HG03442 (cell line): ENCODE results near the gene PUDP.
A peak's percentile ranks its signal among the peaks of the same experiment; 100 is the strongest.

Source experiments
- ATAC-seq: cut with Tn5 transposase; IDR thresholded peaks from one replicate; pipeline ENCODE4 v1.9.1; 2021; ENCODE audit warnings: mild to moderate bottlenecking, moderate library complexity; ENCODE audit not compliant: unreplicated experiment

PUDP gene

GRCh38 chrX:7076245-7076661, 71.7 kb downstream of the PUDP start:
- ATAC-seq: no peak

- ATAC-seq: no peak
These were observed 73.1 kb downstream of the PUDP start for GRCh38 chrX:7074908-7075204.

DNA sequence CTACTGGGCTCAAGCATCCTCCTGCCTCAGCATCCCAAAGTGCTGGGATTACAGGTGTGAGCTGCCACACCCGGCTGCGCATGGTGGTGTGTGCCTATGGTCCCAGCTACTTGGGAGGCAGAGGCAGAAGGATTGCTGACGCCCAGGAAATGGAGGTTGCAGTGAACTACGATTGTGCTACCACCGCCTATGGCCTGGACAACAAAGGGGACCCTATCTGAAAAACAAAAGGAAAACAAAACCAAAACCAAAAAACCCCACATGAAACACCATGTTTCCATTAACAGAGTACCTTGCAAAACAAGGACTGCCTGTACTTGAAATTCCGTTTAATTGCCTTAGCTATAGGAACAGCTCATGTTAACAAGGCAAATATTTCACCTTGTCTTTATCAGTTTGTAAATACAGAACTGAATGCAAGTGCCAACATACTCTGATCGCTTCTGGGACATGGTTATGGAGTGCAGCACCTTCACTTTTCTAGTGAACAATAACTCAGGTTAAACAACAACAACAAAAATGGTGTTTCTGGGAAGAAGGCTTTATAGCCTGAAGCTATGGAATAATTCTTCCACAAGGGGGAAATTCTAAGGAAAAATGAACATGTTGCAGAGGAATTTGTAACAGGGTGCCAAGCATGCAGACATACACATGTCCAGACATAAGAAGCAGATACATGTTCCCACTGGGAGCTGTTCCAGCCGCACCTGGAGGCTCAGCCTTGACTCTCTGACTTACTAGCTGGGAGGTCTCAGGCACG, 73.6 kb downstream of the PUDP start:
- ATAC-seq: no peak

GRCh38 chrX:7073336-7073735, 74.6 kb downstream of the PUDP start:
- no peak for ATAC-seq

GRCh38 chrX:7072856-7073255, 75.1 kb downstream of the PUDP start:
- ATAC-seq: no peak

GRCh38 chrX:7071390-7071789, 76.6 kb downstream of the PUDP start:
- ATAC-seq: no peak

GRCh38 chrX:7069556-7069955, 78.4 kb downstream of the PUDP start:
- ATAC-seq: no peak

DNA sequence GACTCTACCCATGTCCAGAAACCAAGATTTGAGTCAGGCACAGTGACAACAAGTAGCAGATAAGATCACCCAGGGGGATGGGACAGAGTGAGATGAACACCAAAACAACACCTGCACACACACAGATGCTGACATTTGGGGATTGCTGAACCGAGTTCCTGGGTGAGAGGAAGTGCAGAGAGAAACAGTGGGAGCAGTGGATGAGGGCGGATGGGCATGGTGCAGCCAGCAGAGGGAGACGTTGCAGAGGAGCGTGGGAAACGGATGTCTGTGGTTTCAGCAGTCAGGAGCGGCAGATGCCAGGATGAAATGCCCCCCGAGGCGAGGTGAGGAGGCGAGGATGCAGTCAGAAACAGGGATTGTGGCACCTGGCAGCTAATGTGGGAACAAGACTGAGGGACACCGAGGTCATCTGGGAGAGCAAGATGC, 79.0 kb downstream of the PUDP start:
- ATAC-seq: no peak

GRCh38 chrX:7067256-7067655, 80.7 kb downstream of the PUDP start:
- no peak for ATAC-seq

DNA sequence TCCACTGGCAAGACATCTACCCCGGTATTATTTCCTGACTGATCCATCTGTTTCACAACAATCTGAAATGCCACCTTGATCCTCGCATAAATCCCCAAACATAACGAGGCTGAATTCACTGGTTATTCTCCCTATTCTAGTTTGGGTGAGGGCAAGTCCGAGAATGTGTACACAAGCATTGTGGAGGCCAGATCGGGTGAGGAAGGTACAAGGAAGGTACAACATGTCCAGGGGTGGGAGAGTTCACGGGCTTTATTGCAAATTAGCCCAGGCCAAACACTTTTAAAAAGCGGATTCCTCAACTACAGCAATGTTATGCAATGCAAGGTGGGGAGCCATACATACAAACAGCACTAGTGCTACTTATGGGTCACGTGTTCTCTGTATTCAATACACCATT, 82.5 kb downstream of the PUDP start:
- no peak for ATAC-seq

- no peak for ATAC-seq
These were observed 85.0 kb downstream of the PUDP start for GRCh38 chrX:7062903-7063302.

GRCh38 chrX:7062276-7062675, 85.7 kb downstream of the PUDP start:
- no peak for ATAC-seq

GRCh38 chrX:7061429-7061828, 86.5 kb downstream of the PUDP start:
- ATAC-seq: no peak

- no peak for ATAC-seq
These were observed 87.5 kb downstream of the PUDP start for GRCh38 chrX:7060444-7060843.

DNA sequence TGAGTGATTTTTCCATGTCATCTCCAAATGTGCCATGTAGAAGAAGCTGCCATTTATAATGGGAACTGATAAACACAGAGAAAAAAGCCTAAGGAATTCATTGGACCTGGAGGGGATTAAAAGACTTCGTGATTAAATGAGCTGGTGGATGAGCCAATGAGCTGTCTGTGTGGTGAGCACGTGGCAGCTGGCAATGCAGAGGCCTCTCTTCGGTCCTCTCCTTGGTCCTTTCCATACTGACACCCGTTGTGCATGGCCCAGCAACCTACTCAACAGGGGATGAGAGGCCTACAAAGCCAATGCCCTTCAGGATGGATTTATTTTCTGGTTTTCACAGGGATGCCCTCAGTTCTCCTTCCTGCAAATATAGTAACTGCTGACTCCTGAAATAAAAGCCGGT, 88.1 kb downstream of the PUDP start:
- ATAC-seq: no peak

DNA sequence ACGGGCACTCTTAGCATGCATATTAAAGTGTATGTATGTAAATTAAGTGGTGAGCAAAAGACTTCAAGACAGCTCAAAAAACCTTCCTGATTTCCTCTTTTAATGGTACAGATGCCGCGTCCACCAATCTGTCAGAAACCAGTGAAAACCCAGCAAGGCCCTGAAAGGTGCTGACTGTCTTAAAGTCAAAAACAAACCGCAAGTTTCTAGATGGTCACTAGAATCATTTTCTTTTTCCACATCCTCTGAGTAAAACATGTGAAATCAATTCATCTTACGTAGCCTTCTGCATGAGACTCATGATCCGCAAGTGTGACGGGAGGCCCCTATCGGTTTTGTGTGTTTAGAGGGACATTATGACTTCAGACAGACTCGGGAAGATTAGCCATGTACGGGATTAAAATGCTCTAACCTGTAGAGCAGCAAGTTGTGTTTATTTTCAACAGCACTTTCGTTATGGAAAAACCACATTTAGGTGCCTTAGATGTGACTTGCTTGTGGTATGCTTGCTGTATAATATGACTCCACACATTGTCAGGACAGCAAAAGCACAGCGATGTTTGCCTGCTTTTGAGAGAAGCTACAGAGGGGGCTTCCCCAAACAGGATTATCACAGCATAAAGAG, 88.6 kb downstream of the PUDP start:
- ATAC-seq: peak; percentile 90

DNA sequence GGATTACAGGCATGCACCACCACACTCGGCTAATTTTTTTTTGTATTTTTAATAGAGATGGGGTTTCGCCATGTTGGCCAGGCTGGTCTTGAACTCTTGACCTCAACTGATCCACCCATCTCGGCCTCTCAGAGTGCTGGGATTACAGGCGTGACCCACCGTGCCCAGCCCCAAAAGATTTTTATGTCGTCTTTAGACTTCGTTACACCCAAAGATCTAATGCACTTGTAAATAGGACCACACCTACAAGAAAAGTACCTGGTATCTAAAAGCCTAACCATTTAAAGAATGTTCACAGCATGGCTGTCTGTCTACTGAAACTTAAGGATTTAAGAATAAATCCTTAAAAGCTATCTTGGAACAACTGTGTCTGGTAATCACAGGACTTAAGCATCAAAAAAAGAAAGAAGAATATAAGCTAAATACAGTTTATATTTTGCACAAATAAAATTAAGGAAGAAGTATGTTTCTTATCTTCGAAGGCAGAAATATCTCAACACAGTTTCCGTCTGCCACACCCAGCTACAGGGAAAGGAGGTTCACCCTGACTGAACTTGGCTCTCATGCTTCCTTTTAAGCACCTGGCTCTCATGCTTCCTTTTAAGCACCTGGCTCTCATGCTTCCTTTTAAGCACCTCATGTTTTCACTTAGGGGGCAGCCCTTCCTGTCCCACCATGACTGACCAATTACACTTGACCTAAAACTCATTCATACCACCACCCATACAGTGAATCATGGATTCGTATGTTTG, 92.4 kb downstream of the PUDP start:
- no peak for ATAC-seq

GRCh38 chrX:7054219-7055216, 93.4 kb downstream of the PUDP start:
- no peak for ATAC-seq

DNA sequence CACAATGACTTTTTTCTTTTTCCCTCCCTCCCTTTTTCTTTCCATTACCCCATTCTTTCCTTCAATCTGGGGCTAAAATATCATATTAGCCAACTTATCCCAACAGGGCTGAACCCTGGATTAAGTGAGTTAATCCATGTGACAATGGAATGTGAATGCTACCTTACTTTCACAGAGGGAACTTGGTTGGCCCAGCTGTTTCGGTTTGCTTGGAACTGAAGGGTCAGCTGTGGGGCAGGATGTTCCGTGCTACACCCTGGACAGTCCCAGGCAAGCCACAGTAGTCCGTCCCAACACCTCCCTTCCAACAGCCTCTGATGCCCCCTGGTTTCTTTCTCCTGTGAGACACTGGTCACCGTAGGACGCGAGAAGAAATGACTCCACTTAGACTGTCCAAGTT, 95.4 kb downstream of the PUDP start:
- no peak for ATAC-seq

- no peak for ATAC-seq
These were observed 97.7 kb downstream of the PUDP start for GRCh38 chrX:7050271-7050670.

GRCh38 chrX:7047951-7048350, 100.0 kb downstream of the PUDP start:
- ATAC-seq: no peak
